Trophoblast cell (in vitro differentiated cells and primary cell): ENCODE data around the gene ANKRD52.

Experiments
- DNase-seq, 2 donors: peaks; one replicate each; pipeline ENCODE4 v3.0.0-alpha.2; 2016
- H2AFZ ChIP-seq: 2 replicates; pipeline ENCODE4 v1.6.1; 2013; ENCODE audit warnings: low read length, moderate library complexity, mild to moderate bottlenecking; ENCODE audit not compliant: insufficient read depth, poor library complexity
- H2AK5ac ChIP-seq: 2 replicates; pipeline ENCODE4 v1.6.1; 2013; ENCODE audit warnings: mild to moderate bottlenecking, low read length
- H2BK120ac ChIP-seq: 2 replicates; pipeline ENCODE4 v1.6.1; 2013; ENCODE audit warnings: low read length, mild to moderate bottlenecking, moderate library complexity; ENCODE audit not compliant: insufficient read depth, poor library complexity
- H2BK12ac ChIP-seq: 2 replicates; pipeline ENCODE4 v1.6.1; 2013; ENCODE audit warnings: mild to moderate bottlenecking, low read length, moderate library complexity
- H2BK5ac ChIP-seq: 2 replicates; pipeline ENCODE4 v1.6.1; 2013; ENCODE audit warnings: low read length, low read depth, moderate library complexity, mild to moderate bottlenecking; ENCODE audit not compliant: poor library complexity
- H3K14ac ChIP-seq: 2 replicates; pipeline ENCODE4 v1.6.1; 2013; ENCODE audit warnings: mild to moderate bottlenecking, low read length
- H3K18ac ChIP-seq: 2 replicates; pipeline ENCODE4 v1.6.1; 2013; ENCODE audit warnings: mild to moderate bottlenecking, low read length
- H3K23ac ChIP-seq: 2 replicates; pipeline ENCODE4 v1.6.1; 2013; ENCODE audit warnings: low read length
- H3K27ac ChIP-seq: 2 replicates; pipeline ENCODE4 v1.5.1; 2013; ENCODE audit warnings: low read depth, mild to moderate bottlenecking, inconsistent platforms, low read length, moderate library complexity
- H3K27me3 ChIP-seq: 2 replicates; pipeline ENCODE4 v1.6.1; 2013; ENCODE audit warnings: inconsistent platforms, mild to moderate bottlenecking, low read length, moderate library complexity; ENCODE audit not compliant: insufficient read depth
- H3K36me3 ChIP-seq, 2 experiments: 1 replicate in 1 of 2; 2 replicates in 1 of 2; pipeline ENCODE4 v1.6.1; 2013; ENCODE audit warnings: low read length in 2 of 2, mild to moderate bottlenecking in 2 of 2, moderate library complexity in 1 of 2; ENCODE audit not compliant: insufficient read depth in 2 of 2, control insufficient read depth in 1 of 2
- H3K4ac ChIP-seq: 2 replicates; pipeline ENCODE4 v1.6.1; 2013; ENCODE audit warnings: low read depth, mild to moderate bottlenecking, low read length, moderate library complexity
- H3K4me1 ChIP-seq, 2 experiments: 1 replicate in 1 of 2; 2 replicates in 1 of 2; pipeline ENCODE4 v1.6.1; 2013; ENCODE audit warnings: low read length in 2 of 2, mild to moderate bottlenecking in 2 of 2, moderate library complexity in 1 of 2; ENCODE audit not compliant: insufficient read depth in 2 of 2, control insufficient read depth in 1 of 2
- H3K4me2 ChIP-seq: 2 replicates; pipeline ENCODE4 v1.6.1; 2013; ENCODE audit warnings: inconsistent platforms, mild to moderate bottlenecking, low read length, moderate library complexity
- H3K4me3 ChIP-seq: 2 replicates; pipeline ENCODE4 v1.5.1; 2013; ENCODE audit warnings: mild to moderate bottlenecking, low read depth, low read length, inconsistent platforms
- H3K79me1 ChIP-seq: one replicate; pipeline ENCODE4 v1.6.1; 2013; ENCODE audit warnings: low read length
- H3K79me2 ChIP-seq: 2 replicates; pipeline ENCODE4 v1.6.1; 2013; ENCODE audit warnings: low read length, mild to moderate bottlenecking; ENCODE audit not compliant: control insufficient read depth, insufficient read depth, poor library complexity
- H3K9ac ChIP-seq: 2 replicates; pipeline ENCODE4 v1.6.1; 2013; ENCODE audit warnings: mild to moderate bottlenecking, low read length
- H3K9me3 ChIP-seq: 2 replicates; pipeline ENCODE4 v1.6.1; 2013; ENCODE audit warnings: low read depth, mild to moderate bottlenecking, control low read depth, inconsistent platforms, low read length; ENCODE audit not compliant: insufficient read depth
- H4K12ac ChIP-seq: 2 replicates; pipeline ENCODE4 v1.6.1; 2013; ENCODE audit warnings: low read depth, mild to moderate bottlenecking, low read length, moderate library complexity
- H4K8ac ChIP-seq: 2 replicates; pipeline ENCODE4 v1.6.1; 2013; ENCODE audit warnings: low read depth, mild to moderate bottlenecking, low read length, moderate library complexity
- H4K91ac ChIP-seq: one replicate; pipeline ENCODE4 v1.6.1; 2013; ENCODE audit warnings: low read depth, mild to moderate bottlenecking, low read length, moderate library complexity
- WGBS: extraction: QIAGEN DNeasy Blood & Tissue Kit; methylation state at CpG from one replicate; pipeline ENCODE4 v1.1.7; 2013; ENCODE audit warnings: missing lambda C conversion rate; ENCODE audit not compliant: insufficient read length, insufficient coverage; ENCODE audit errors: extremely low coverage; 5-methylcytosine and 5-hydroxymethylcytosine counted together

ANKRD52 gene

DNA sequence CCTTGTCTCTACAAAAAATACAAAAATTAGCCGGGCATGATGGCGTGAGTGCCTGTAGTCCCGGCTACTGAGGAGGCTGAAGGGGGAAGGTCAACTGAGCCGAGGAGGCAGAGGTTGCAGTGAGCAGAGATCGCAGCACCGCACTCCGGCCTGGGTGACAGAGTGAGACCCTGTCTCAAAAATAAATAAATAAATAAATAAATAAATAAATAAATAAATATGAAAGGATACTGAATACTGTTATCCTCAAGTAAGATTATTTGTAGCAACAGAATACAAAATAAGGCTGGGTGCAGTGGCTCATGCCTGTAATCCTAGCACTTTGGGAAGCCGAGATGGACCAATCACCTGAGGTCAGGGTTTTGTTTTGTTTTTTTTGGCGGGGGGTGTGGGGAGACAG, 38.3 kb downstream of the ANKRD52 start:
- Histone ChIP-seq H3K27ac (no peak overlapping the region), H2AK5ac (no peak overlapping the region), H3K9me3 (peaks cover 3% of the 10 kb centered on the region), H3K9ac (no peak overlapping the region), H3K79me2 (peaks cover 7% of the 10 kb centered on the region), H3K27me3 (no peaks in the 10 kb centered on the region), H3K79me1 (peaks cover 15% of the 10 kb centered on the region), H3K4me3 (no peak overlapping the region), H3K36me3 (peaks cover 8 to 16% of the 10 kb centered on the region in 2 experiments), H3K4me1 (peaks cover 2 to 18% of the 10 kb centered on the region in 2 experiments), H3K4me2 (no peak overlapping the region), H2BK5ac (no peak overlapping the region), H2BK12ac (no peak overlapping the region), H3K4ac (peak overlapping the region; percentile 14), H3K23ac (no peak overlapping the region), H2BK120ac (no peak overlapping the region), H2AFZ (no peak overlapping the region), H3K18ac (no peak overlapping the region), H4K12ac (no peak overlapping the region), H4K91ac (no peak overlapping the region), H3K14ac (no peak overlapping the region), H4K8ac (no peak overlapping the region)
- DNase-seq = no peak
- WGBS = no CpG with 5 or more reads among the region's 9 CpGs

DNA sequence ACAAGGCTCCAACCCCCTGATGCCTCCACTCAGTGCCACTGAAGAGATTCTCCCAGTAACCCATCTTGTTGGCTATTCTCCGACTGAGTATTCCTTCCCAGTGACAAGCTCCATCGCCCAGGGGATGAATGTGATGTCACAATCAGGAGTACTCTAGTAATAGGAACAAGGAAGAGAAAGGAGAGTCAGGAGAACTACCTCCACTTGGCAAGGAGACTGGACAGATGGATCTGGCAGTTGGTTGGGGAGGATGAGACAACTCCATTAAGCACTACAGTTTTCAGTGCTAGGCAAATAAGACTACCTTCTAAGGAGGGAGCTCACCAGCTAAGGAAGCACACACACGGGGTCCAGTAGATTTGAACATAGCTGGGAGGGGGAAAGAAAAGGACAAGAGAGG, 41.7 kb downstream of the ANKRD52 start:
- H4K91ac ChIP-seq = no peak overlapping the region
- peaks cover 5% of the 10 kb centered on the region for H3K79me2 ChIP-seq
- H2AFZ ChIP-seq = no peak overlapping the region
- H3K4ac ChIP-seq = no peak overlapping the region
- no peak overlapping the region for H2BK5ac ChIP-seq
- no peak overlapping the region for H4K8ac ChIP-seq
- H4K12ac ChIP-seq = no peak overlapping the region
- H3K27me3 ChIP-seq = no peaks in the 10 kb centered on the region
- WGBS = no CpG with 5 or more reads among the region's 3 CpGs
- H3K36me3 ChIP-seq = peaks cover 28 to 42% of the 10 kb centered on the region in 2 experiments
- no peak overlapping the region for H3K18ac ChIP-seq
- no peak overlapping the region for H2BK12ac ChIP-seq
- no peak overlapping the region for H2BK120ac ChIP-seq
- peaks cover 3% of the 10 kb centered on the region for H3K9me3 ChIP-seq
- no peak overlapping the region for H3K14ac ChIP-seq
- peaks cover 6% of the 10 kb centered on the region for H3K79me1 ChIP-seq
- DNase-seq = no peak
- no peak overlapping the region for H3K23ac ChIP-seq
- no peak overlapping the region for H3K4me3 ChIP-seq
- H3K4me2 ChIP-seq = no peak overlapping the region
- H3K9ac ChIP-seq = no peak overlapping the region
- peaks cover 0 to 5% of the 10 kb centered on the region in 2 experiments for H3K4me1 ChIP-seq
- no peak overlapping the region for H3K27ac ChIP-seq
- H2AK5ac ChIP-seq = no peak overlapping the region

DNA sequence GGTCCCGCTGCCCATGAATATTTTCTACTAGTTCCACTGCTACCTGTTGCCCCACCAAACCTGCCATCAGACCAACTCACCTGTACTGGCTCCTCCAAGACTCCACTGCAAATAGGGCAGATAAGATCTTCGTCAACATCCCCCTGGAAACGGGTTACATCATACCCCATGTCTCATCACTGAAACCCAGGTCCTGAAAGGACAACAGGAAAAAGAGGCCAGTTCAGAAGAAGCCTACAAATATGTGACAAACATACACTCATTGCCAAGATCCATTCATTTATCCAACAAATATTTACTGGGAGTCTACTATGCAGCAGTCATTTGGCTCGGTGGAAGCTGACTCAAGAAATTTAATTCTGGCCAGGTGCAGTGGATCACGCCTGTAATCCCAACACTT, 44.3 kb downstream of the ANKRD52 start:
- Histone ChIP-seq H3K4me1 (no peaks in the 10 kb centered on the region), H2AFZ (no peak overlapping the region), H2BK5ac (no peak overlapping the region), H3K9ac (no peak overlapping the region), H3K18ac (no peak overlapping the region), H3K9me3 (peaks cover 4% of the 10 kb centered on the region), H3K79me2 (peaks cover 1% of the 10 kb centered on the region), H3K4me3 (no peak overlapping the region), H3K23ac (no peak overlapping the region), H3K4me2 (no peak overlapping the region), H3K27me3 (no peaks in the 10 kb centered on the region), H4K91ac (no peak overlapping the region), H2BK12ac (no peak overlapping the region), H3K4ac (no peak overlapping the region), H4K8ac (no peak overlapping the region), H3K79me1 (no peaks in the 10 kb centered on the region), H3K14ac (no peak overlapping the region), H4K12ac (no peak overlapping the region), H2BK120ac (no peak overlapping the region), H3K36me3 (peaks cover 39 to 49% of the 10 kb centered on the region in 2 experiments), H2AK5ac (no peak overlapping the region), H3K27ac (no peak overlapping the region)
- DNase-seq = peak in 1 of 2 donors; percentile 19
- WGBS = no CpG with 5 or more reads among the region's 5 CpGs

DNA sequence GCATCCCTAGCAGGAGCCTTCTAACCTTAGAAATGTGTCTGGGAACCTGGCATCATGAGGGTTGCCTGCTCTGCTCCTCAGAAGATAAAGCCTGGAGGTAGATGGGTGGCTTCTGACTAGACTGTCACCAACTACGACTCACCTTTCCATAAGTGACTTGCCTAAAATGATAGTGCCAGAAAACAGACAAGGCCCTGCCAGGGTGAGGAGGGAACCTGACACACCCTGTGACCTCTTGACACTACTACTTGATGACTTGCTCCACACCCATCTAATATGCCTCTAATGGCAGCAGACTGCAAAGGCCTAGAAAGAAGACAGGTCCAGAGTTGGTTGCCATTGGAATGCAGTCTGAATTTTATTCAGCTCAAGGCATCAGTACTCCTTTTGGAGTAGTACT, 45.8 kb downstream of the ANKRD52 start:
- Histone ChIP-seq H3K4me2 (no peak overlapping the region), H3K23ac (no peak overlapping the region), H4K12ac (no peak overlapping the region), H3K9me3 (peaks cover 5% of the 10 kb centered on the region), H3K27ac (no peak overlapping the region), H2BK12ac (no peak overlapping the region), H3K4me1 (no peaks in the 10 kb centered on the region), H2AFZ (no peak overlapping the region), H3K27me3 (no peaks in the 10 kb centered on the region), H3K14ac (no peak overlapping the region), H3K36me3 (peaks cover 47 to 55% of the 10 kb centered on the region in 2 experiments), H3K4me3 (no peak overlapping the region), H3K9ac (no peak overlapping the region), H2BK120ac (no peak overlapping the region), H4K8ac (no peak overlapping the region), H2AK5ac (no peak overlapping the region), H4K91ac (no peak overlapping the region), H3K79me2 (no peaks in the 10 kb centered on the region), H3K18ac (no peak overlapping the region), H3K4ac (no peak overlapping the region), H2BK5ac (no peak overlapping the region), H3K79me1 (no peaks in the 10 kb centered on the region)
- no peak for DNase-seq
- WGBS = no CpG with 5 or more reads among the region's 1 CpG
